HG02798 (cell line): ENCODE data around the gene CHPF2.

Source experiments
- ATAC-seq: cut with Tn5 transposase; IDR thresholded peaks from one replicate; pipeline ENCODE4 v1.9.1; 2021; ENCODE audit warnings: mild to moderate bottlenecking; ENCODE audit not compliant: unreplicated experiment, poor library complexity

Gene CHPF2

GRCh38 chr7:151244196-151244840 lies 12.0 kb downstream of the CHPF2 start:
- ATAC-seq = no peak

GRCh38 chr7:151244841-151245346 lies 12.6 kb downstream of the CHPF2 start:
- no peak for ATAC-seq

GRCh38 chr7:151245360-151246101 lies 13.2 kb downstream of the CHPF2 start:
- ATAC-seq = peak; percentile 31

- ATAC-seq = no peak
Measured at GRCh38 chr7:151246102-151246850, 14.0 kb downstream of the CHPF2 start.

GRCh38 chr7:151246851-151247580 lies 14.7 kb downstream of the CHPF2 start:
- no peak for ATAC-seq

GRCh38 chr7:151247611-151248345 lies 15.5 kb downstream of the CHPF2 start:
- no peak for ATAC-seq

GRCh38 chr7:151248346-151249033 lies 16.2 kb downstream of the CHPF2 start, which contains the start of gene SMARCD3:
SMARCD3 (minus strand) TSS chr7:151248694; CDS start chr7:151248562, 132 bp downstream.
- no peak for ATAC-seq

- no peak for ATAC-seq
Measured at GRCh38 chr7:151249034-151249731, 16.9 kb downstream of the CHPF2 start.

- no peak for ATAC-seq
Measured at GRCh38 chr7:151249732-151250072, 17.4 kb downstream of the CHPF2 start.

GRCh38 chr7:151250181-151251132 lies 18.2 kb downstream of the CHPF2 start:
- ATAC-seq = no peak

GRCh38 chr7:151251328-151251688 lies 19.0 kb downstream of the CHPF2 start:
- ATAC-seq = no peak

GRCh38 chr7:151251689-151252560 lies 19.6 kb downstream of the CHPF2 start:
- ATAC-seq = no peak

GRCh38 chr7:151252561-151252835 lies 20.2 kb downstream of the CHPF2 start:
- ATAC-seq = no peak

GRCh38 chr7:151252961-151253711 lies 20.9 kb downstream of the CHPF2 start:
- ATAC-seq = no peak

- no peak for ATAC-seq
Measured at GRCh38 chr7:151254316-151254715, 22.0 kb downstream of the CHPF2 start.

GRCh38 chr7:151254851-151255250 lies 22.6 kb downstream of the CHPF2 start:
- ATAC-seq = no peak
